Measurements from ENCODE around the gene KCTD16. TPM values are rescaled to one million over a fixed set of nuclear protein-coding genes. Genes with fewer than 3 reads are reported as not detected.

Gene KCTD16
- total and polyA plus RNA-seq, 8 donors, result 0.57 to 6.6 (median 3.2) TPM

DNA sequence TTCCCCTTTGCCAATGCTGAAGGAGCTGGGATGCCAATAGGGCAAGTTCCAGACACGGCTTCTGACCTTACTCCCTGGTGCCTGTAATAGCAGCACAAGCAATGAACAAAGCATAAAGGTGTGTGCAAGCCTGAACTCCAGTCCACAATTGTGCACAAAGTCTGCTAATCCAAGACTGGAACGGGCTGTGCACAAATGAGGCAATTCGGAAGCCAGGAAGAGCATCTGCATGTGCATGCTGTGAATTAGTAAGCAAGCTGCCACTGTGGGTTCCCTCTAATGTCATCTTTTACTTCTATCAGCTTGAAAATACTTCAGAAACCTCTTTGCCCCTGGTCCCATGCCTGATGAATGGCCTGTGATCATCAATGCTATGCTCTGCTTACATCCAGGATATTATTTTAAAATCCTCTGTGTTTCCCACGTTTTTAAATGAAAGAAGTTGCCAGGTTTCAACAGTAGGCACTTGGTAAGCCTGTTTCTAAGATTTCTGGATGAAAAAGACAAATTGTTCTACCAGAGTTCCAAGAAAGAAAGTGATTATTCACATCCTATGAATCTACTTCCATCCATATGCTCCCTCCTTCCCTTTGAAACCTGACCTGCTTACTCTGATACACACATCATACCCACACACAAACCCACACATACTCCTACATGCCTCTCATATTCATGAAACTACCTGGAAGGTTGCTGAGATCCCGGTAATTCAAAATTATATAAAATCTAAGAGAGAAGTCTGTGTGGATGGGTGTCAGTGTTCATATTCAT, 165.7 kb downstream of the KCTD16 start:
- Histone ChIP-seq H3K4me3 (no peak overlapping the region), H3K4me1 (peaks cover 7 to 28% (median 9%) of the 10 kb centered on the region in 3 donors), H3K27me3 (no peaks in the 10 kb centered on the region), H3K36me3 (no peaks in the 10 kb centered on the region), H3K27ac (peak overlapping the region; percentile 1 to 30 (median 26)), H3K9me3 (no peaks in the 10 kb centered on the region)
- TF ChIP-seq, protein P1, sequence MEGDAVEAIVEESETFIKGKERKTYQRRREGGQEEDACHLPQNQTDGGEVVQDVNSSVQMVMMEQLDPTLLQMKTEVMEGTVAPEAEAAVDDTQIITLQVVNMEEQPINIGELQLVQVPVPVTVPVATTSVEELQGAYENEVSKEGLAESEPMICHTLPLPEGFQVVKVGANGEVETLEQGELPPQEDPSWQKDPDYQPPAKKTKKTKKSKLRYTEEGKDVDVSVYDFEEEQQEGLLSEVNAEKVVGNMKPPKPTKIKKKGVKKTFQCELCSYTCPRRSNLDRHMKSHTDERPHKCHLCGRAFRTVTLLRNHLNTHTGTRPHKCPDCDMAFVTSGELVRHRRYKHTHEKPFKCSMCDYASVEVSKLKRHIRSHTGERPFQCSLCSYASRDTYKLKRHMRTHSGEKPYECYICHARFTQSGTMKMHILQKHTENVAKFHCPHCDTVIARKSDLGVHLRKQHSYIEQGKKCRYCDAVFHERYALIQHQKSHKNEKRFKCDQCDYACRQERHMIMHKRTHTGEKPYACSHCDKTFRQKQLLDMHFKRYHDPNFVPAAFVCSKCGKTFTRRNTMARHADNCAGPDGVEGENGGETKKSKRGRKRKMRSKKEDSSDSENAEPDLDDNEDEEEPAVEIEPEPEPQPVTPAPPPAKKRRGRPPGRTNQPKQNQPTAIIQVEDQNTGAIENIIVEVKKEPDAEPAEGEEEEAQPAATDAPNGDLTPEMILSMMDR (IDR thresholded peaks at IDR 0.05), result no peak
- 66 to 74% methylated on average over 5 of the region's 5 CpGs for WGBS, 2 donors
- ATAC-seq (peak in 3 of 4 donors; percentile 5 to 11 (median 6)), FAIRE-seq (no peak), DNase-seq (no peak)
- intact Hi-C loops (cut with DNase I), result no loop called here

DNA sequence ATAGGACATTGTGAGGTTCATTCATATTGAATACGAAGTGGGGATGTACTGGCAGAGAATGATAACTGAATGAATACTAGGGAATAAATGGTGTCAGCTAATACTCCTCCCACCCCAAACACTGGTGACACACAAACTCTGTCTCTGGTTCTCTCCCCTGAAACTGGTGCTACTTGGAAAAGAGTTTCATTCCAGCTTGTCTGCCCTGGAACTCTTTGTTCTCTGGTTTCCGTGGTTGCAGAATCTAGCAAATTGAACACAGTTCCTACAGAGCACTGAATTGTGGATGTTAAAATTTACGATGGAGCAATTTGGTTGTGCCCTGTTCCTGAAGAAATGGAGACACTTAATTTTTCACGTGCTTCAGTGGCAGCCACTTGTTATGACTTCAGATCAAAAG, 181.7 kb downstream of the KCTD16 start:
- Histone ChIP-seq H3K4me1 (peaks cover 7 to 16% (median 10%) of the 10 kb centered on the region in 3 donors), H3K36me3 (no peaks in the 10 kb centered on the region), H3K4me3 (no peak overlapping the region), H3K9me3 (no peaks in the 10 kb centered on the region), H3K27me3 (no peaks in the 10 kb centered on the region), H3K27ac (peak overlapping the region in 1 of 4 donors; percentile 8)
- no peak for DNase-seq
- ATAC-seq, result peak; percentile 35 to 67 (median 46)
- FAIRE-seq, result no peak
- TF ChIP-seq, protein P1 (IDR thresholded peaks at IDR 0.05), result no peak
- 43 to 45% methylated on average over 4 of the region's 4 CpGs for WGBS, 2 donors
- intact Hi-C loops (cut with DNase I), result no loop called here

DNA sequence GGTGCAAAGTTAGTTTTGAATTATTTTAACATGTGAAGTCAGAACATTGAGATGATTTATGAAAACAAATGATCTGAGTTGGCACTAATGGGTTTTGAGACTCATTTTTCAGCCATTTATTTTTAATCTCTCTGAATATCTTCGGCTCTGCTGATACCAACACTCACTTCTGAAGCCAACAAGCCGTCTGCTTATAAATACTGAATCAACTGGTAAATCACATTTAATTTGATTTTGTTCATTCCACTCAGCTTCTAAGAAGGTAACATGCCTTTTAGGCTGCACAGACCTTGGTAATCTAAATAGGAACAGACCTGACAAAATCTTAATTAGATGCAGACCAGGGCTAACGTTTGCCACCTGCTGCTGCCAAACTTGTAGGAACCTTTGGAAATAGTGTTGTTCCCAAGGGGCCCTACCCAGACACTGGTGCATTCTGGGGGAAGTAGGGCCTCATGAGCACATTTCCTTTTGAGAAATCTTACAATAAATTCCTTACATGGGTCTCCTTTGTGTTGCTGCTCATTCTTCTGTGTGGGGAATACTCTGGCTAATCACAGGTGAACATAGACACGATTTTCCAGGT, 182.2 kb downstream of the KCTD16 start:
- WGBS, 2 donors, result 16 to 18% methylated on average over 4 of the region's 4 CpGs
- ATAC-seq (peak; percentile 21 to 75 (median 53)), FAIRE-seq (no peak), DNase-seq (no peak)
- Histone ChIP-seq H3K4me1 (peaks cover 7 to 16% (median 10%) of the 10 kb centered on the region in 3 donors), H3K36me3 (no peaks in the 10 kb centered on the region), H3K27ac (peak overlapping the region in 1 of 4 donors; percentile 8), H3K27me3 (no peaks in the 10 kb centered on the region), H3K9me3 (no peaks in the 10 kb centered on the region), H3K4me3 (no peak overlapping the region)
- intact Hi-C loops (cut with DNase I), result no loop called here
- TF ChIP-seq, protein P1 (IDR thresholded peaks at IDR 0.05), result no peak

DNA sequence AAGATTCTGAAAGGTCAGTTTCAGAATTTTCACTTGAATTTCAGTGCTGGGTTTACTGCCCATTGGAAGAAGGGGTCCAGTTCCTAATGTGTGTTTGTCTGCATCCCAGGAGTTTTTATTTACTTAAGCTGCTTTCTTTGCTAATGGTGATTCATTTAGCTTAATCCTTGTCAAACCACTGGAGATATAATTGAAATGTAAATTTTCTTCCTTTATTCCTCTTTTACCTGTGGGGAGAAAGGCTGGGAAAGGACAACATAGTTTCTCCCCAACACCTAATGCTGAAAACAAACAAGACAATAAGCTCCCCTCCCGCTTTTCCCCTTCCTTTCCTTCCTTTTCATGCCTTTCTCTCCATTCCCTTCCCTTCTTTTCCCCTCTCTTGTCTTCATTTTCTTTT, 185.8 kb downstream of the KCTD16 start:
- Histone ChIP-seq H3K4me1 (peaks cover 7 to 11% (median 10%) of the 10 kb centered on the region in 3 donors), H3K9me3 (no peaks in the 10 kb centered on the region), H3K27ac (no peak overlapping the region), H3K27me3 (no peaks in the 10 kb centered on the region), H3K4me3 (no peak overlapping the region), H3K36me3 (no peaks in the 10 kb centered on the region)
- no peak for DNase-seq
- TF ChIP-seq, protein P1 (IDR thresholded peaks at IDR 0.05), result no peak
- intact Hi-C loops (cut with DNase I), result no loop called here
- 95 to 100% methylated on average over 1 of the region's 1 CpG for WGBS, 2 donors
- FAIRE-seq, result no peak
- no peak for ATAC-seq

DNA sequence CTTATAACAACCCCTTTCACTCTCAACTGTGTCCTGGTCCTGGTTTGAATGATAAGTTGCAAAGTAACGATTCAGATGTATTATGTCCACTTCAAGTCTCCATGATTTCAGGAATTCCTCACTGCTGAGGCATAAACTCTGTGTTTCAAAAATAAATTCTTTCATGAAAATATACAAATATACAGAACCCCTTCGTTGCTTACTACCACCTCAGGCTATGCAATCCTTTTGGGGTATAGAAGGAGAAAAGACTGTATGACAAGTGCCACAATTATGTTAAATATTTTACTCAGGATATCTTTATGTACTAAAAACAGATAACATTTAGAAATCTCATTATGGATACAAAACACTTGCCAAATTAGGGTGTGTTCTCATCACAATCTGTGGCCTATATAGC, 190.7 kb downstream of the KCTD16 start:
- Histone ChIP-seq H3K4me1 (peaks cover 7 to 18% (median 13%) of the 10 kb centered on the region in 3 donors), H3K4me3 (no peak overlapping the region), H3K27me3 (no peaks in the 10 kb centered on the region), H3K9me3 (no peaks in the 10 kb centered on the region), H3K27ac (no peak overlapping the region), H3K36me3 (no peaks in the 10 kb centered on the region)
- DNase-seq (no peak), FAIRE-seq (no peak), ATAC-seq (no peak)
- 89 to 90% methylated on average over 2 of the region's 2 CpGs for WGBS, 2 donors
- TF ChIP-seq, protein P1 (IDR thresholded peaks at IDR 0.05), result no peak
- intact Hi-C loops (cut with DNase I), result no loop called here
